ENCODE results near the gene CALML4.
"Not testable (repeated sequence)": the region's sequence is repeated elsewhere in the genome, so short reads cannot be mapped to it uniquely, and the experiment has no call there.

The CALML4 gene

GRCh38 chr15:68207176-68207935 is 2.2 kb upstream of the CALML4 start:
- no peak for DNase-seq

- DNase-seq, result no peak
Observed at GRCh38 chr15:68206711-68207151, 1.6 kb upstream of the CALML4 start.

- no peak for DNase-seq
Observed at GRCh38 chr15:68205954-68206539, 915 bp upstream of the CALML4 start.

- DNase-seq, result no peak
Observed at GRCh38 chr15:68205558-68205944, 419 bp upstream of the CALML4 start.

- no peak for DNase-seq
Observed at GRCh38 chr15:68204361-68204760, 771 bp downstream of the CALML4 start.

GRCh38 chr15:68203956-68204355 is 1.2 kb downstream of the CALML4 start:
- DNase-seq, result no peak

- DNase-seq, result no peak
Observed at GRCh38 chr15:68203486-68203885, 1.6 kb downstream of the CALML4 start.

GRCh38 chr15:68202994-68203393 is 2.1 kb downstream of the CALML4 start:
- not testable (repeated sequence) for DNase-seq

GRCh38 chr15:68201879-68202261 is 3.3 kb downstream of the CALML4 start:
- DNase-seq, result peak; percentile 39

- DNase-seq, result no peak
Observed at GRCh38 chr15:68201153-68201878, 3.8 kb downstream of the CALML4 start.

GRCh38 chr15:68200016-68200861 is 4.9 kb downstream of the CALML4 start:
- DNase-seq, result no peak

- DNase-seq, result no peak
Observed at GRCh38 chr15:68199340-68199739, 5.8 kb downstream of the CALML4 start.

- no peak for DNase-seq
Observed at GRCh38 chr15:68197661-68198437, 7.3 kb downstream of the CALML4 start.

- no peak for DNase-seq
Observed at GRCh38 chr15:68197170-68197492, 8.0 kb downstream of the CALML4 start.

GRCh38 chr15:68196445-68197169 is 8.5 kb downstream of the CALML4 start:
- no peak for DNase-seq

- no peak for DNase-seq
Observed at GRCh38 chr15:68195336-68196112, 9.6 kb downstream of the CALML4 start.

GRCh38 chr15:68192804-68193486 is 12.2 kb downstream of the CALML4 start:
- DNase-seq, result peak; percentile 39

GRCh38 chr15:68192117-68192516 is 13.0 kb downstream of the CALML4 start:
- no peak for DNase-seq

GRCh38 chr15:68191555-68191954 is 13.6 kb downstream of the CALML4 start:
- no peak for DNase-seq

- DNase-seq, result no peak
Observed at GRCh38 chr15:68190048-68190447, 15.1 kb downstream of the CALML4 start.

All from eye (tissue), 1 donor.